Chondrocyte (in vitro differentiated cells): ENCODE measurements around the gene NIBAN1. TPM values are rescaled to one million over a fixed set of nuclear protein-coding genes. Genes with fewer than 3 reads are reported as not detected.

Experiments used
- DNase-seq: peaks from one replicate; pipeline ENCODE4 v3.0.0; 2021; ENCODE audit warnings: mixed read lengths, low spot score
- H3K27ac Mint-ChIP-seq: one replicate; pipeline ENCODE4 v1.8.0; 2021; ENCODE audit warnings: mild to moderate bottlenecking, moderate library complexity, mixed read lengths; ENCODE audit not compliant: unreplicated experiment
- H3K27me3 Mint-ChIP-seq: 2 replicates; pipeline ENCODE4 v1.8.0; 2021; ENCODE audit warnings: low read depth, mixed read lengths
- H3K36me3 Mint-ChIP-seq: 2 replicates; pipeline ENCODE4 v1.8.0; 2021; ENCODE audit warnings: low read depth, mixed read lengths
- H3K4me1 Mint-ChIP-seq: 2 replicates; pipeline ENCODE4 v1.8.0; 2021; ENCODE audit warnings: low read depth, mild to moderate bottlenecking, mixed read lengths
- H3K4me3 Mint-ChIP-seq: one replicate; pipeline ENCODE4 v1.8.0; 2021; ENCODE audit warnings: mild to moderate bottlenecking, moderate library complexity, mixed read lengths; ENCODE audit not compliant: unreplicated experiment
- H3K9me3 Mint-ChIP-seq: 2 replicates; pipeline ENCODE4 v1.8.0; 2021; ENCODE audit warnings: low read depth, mixed read lengths
- total RNA-seq: library from RNA; stranded (reverse); gene quantifications from 3 replicates; pipeline ENCODE4 v1.2.1, GENCODE V29; 2021
- TF ChIP-seq, protein P1 (sequence below): fragments of 200-600 bp; sonication (generic); IDR thresholded peaks from 2 replicates; pipeline ENCODE4 v1.5.0; 2021; ENCODE audit warnings: antibody characterized with exemption, mild to moderate bottlenecking, moderate library complexity

The NIBAN1 gene
- total RNA-seq, 1 donor from 2014 or later = 101 TPM

DNA sequence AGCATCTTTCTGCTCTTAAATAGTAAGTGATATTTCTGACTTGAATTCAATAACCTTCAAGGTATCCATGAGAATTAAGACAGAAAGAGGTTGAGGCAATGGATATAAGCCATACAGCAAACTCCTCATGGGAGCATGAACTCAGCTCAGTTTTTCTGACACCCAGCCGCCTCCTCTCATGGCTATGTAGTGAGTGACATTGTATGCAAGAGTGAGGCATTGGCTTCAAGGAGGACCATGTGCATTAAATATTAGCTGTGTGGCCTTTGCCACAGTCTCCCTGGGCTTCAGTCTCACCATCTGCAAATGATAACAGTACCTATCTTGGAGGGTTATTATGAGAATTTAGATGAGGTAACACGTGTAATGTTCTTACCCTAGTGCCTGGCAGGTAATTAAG lies 23.4 kb downstream of the NIBAN1 start:
- Mint-ChIP-seq H3K9me3 (no peaks in the 10 kb centered on the region), H3K27me3 (no peaks in the 10 kb centered on the region), H3K4me1 (peaks cover 27% of the 10 kb centered on the region), H3K4me3 (no peak overlapping the region), H3K27ac (no peak overlapping the region), H3K36me3 (peaks cover 4% of the 10 kb centered on the region)
- TF ChIP-seq, protein P1, sequence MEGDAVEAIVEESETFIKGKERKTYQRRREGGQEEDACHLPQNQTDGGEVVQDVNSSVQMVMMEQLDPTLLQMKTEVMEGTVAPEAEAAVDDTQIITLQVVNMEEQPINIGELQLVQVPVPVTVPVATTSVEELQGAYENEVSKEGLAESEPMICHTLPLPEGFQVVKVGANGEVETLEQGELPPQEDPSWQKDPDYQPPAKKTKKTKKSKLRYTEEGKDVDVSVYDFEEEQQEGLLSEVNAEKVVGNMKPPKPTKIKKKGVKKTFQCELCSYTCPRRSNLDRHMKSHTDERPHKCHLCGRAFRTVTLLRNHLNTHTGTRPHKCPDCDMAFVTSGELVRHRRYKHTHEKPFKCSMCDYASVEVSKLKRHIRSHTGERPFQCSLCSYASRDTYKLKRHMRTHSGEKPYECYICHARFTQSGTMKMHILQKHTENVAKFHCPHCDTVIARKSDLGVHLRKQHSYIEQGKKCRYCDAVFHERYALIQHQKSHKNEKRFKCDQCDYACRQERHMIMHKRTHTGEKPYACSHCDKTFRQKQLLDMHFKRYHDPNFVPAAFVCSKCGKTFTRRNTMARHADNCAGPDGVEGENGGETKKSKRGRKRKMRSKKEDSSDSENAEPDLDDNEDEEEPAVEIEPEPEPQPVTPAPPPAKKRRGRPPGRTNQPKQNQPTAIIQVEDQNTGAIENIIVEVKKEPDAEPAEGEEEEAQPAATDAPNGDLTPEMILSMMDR = no peak
- no peak for DNase-seq

DNA sequence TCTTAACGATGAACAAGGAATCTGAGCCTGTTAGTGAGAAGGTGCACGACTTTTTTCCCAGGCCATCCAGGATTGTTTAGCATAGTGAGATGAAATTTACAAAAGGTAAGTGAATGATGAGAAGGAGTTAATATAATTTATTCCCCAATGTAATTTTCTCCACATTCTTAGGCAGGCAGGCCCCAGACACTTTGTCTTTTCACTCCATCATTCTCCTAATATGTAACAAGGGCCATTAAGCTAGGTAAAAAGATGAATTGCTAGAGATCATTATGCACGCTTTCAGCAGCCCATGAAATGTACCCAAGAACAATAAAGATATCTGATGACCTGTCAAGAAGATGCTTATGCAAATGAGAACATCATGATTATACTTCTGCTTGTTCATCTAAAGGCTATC lies 24.1 kb downstream of the NIBAN1 start:
- no peak for DNase-seq
- TF ChIP-seq, protein P1 = no peak

DNA sequence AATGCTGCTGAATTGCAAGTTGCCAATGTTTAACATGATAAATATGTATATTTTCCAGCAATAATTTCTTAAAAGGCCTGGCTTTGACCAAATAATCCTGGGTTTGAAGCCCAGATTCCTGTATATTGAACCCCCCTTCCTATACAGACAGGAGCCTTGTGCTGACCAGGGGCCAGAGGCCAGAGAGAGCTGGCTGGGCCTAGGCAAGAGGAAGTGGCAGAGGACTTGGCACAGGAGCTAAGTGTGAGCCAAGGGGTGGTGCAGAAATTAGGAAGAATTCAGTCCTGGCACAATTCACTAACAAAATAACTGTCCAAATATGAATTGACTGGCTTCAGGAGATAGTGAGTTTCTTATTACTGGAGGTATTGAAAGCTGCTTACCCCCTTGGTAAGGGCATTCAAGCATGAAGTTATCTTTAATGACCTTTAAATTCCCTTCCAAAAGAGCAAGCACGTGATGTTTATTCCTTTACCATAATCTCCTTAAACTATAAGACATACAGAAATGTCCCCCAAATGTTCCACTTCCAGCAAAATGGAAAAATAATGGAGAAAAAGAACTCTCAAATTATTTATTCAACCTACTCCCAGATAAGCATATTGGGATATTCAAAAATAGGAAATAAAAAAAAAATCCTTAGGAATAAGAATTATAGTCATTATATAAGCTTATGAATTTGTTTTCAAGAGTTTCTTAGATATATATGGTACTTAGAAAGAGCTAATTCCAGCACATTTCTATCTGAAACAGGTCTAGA lies 26.6 kb downstream of the NIBAN1 start:
- Mint-ChIP-seq H3K27me3 (no peaks in the 10 kb centered on the region), H3K9me3 (no peaks in the 10 kb centered on the region), H3K27ac (no peak overlapping the region), H3K4me1 (peaks cover 26% of the 10 kb centered on the region), H3K36me3 (peaks cover 11% of the 10 kb centered on the region), H3K4me3 (no peak overlapping the region)
- no peak for DNase-seq
- TF ChIP-seq, protein P1 = no peak

More for the DNA sequence above, 24.1 kb downstream of the NIBAN1 start:
- Mint-ChIP-seq H3K9me3 (no peaks in the 10 kb centered on the region), H3K4me1 (peaks cover 33% of the 10 kb centered on the region), H3K4me3 (no peak overlapping the region), H3K36me3 (peaks cover 6% of the 10 kb centered on the region), H3K27me3 (no peaks in the 10 kb centered on the region), H3K27ac (no peak overlapping the region)

DNA sequence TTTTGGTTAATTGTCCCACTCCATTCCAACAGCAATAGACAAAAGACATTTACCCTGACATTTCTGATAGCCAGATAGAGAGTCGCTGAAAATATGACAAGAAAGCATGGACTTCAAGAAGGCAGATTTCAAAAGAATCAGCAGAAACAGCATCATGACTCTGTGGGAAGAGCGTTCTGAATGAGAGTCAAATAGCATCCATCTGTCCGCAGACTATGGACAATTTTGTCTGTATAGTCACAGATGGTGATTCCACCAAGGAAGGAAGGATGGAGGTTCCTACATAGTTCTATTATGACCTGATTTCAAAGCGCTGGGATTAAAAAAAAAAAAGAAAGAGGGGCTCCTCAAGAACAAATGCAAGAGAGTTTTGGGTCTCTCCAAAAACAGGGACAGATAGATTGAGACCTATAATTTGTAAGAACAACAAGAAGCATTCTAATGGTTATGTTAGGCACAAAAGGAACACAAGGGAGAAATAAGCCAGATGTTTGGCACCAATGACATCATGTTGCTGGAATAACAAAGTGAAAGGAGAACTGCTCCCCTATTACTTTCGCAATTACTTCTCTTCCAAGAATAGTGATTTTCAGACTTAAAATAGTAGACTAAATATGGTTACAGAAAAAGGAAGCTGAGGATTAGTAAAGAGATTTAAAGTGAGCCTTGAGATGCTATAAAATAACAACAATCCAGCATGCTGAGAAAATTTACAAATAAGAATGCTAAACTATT lies 28.5 kb downstream of the NIBAN1 start:
- H3K27ac Mint-ChIP-seq = no peak overlapping the region
- TF ChIP-seq, protein P1 = no peak
- no peak for DNase-seq
- H3K4me1 Mint-ChIP-seq = peaks cover 27% of the 10 kb centered on the region
- H3K4me3 Mint-ChIP-seq = no peak overlapping the region
- H3K36me3 Mint-ChIP-seq = peaks cover 9% of the 10 kb centered on the region
- no peaks in the 10 kb centered on the region for H3K27me3 Mint-ChIP-seq
- H3K9me3 Mint-ChIP-seq = no peaks in the 10 kb centered on the region

DNA sequence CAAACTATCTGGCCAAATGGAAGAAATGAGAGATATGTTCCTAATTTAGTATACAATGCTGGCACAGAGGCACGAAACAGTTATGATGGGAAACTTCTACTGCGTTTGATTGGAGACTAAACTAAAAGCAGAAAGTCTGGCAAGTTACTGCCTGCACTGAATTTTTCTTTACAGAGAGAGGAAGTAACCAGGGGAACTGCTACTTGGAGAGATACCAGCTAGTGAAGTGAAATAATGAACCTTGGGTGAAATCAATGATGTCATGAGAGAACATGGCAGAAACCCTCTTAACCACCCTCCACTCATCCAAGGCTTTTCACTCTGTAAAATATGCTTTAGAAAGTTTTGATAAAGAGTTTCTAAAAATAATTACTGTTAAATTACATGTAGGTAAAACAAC lies 29.3 kb downstream of the NIBAN1 start:
- H3K9me3 Mint-ChIP-seq = no peaks in the 10 kb centered on the region
- H3K4me1 Mint-ChIP-seq = peaks cover 36% of the 10 kb centered on the region
- no peak overlapping the region for H3K27ac Mint-ChIP-seq
- no peaks in the 10 kb centered on the region for H3K27me3 Mint-ChIP-seq
- DNase-seq = no peak
- peaks cover 10% of the 10 kb centered on the region for H3K36me3 Mint-ChIP-seq
- H3K4me3 Mint-ChIP-seq = no peak overlapping the region
- TF ChIP-seq, protein P1 = no peak
